Sigmoid colon (tissue), 4 donors: ENCODE measurements around the gene RAE1.

Experiments used
- EP300 ChIP-seq, 4 donors: sonication (generic); formaldehyde crosslinking; IDR thresholded peaks; one replicate each; pipeline ENCODE4 v1.6.1; 2017; ENCODE audit warnings: antibody characterized with exemption in 4 of 4
- POLR2AphosphoS5 ChIP-seq, 4 donors: sonication (generic); formaldehyde crosslinking; IDR thresholded peaks; one replicate each; pipeline ENCODE4 v1.6.1; 2017; ENCODE audit warnings: antibody characterized with exemption in 4 of 4
- TF ChIP-seq, protein P1 (sequence below), 4 experiments: fragments of 450-650 bp in 3 of 4; fragments of 200-600 bp in 1 of 4; IDR thresholded peaks; one replicate each; pipeline ENCODE4 v1.5.1; 2016 to 2019; ENCODE audit warnings: antibody characterized with exemption in 4 of 4, mild to moderate bottlenecking in 3 of 4, moderate library complexity in 2 of 4

DNA sequence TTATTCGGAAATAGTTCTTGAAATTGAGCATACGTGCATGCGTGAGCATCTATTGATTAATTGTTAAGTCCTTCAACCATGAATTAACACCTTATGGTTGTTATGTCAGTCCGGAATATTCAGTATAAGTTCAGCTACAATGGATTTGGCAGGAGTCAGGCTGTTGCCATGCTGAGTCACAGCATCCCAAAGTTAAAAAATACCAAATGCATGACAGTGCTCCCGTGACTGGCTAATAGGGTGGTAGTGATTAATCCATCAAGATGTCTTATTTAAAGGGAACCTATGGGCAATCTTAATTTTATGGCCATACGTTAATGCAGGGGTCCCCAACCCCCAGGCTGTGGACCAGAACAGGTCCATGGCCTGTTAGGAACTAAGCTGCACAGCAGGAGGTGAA lies 10.5 kb downstream of the RAE1 start:
- TF ChIP-seq POLR2AphosphoS5 (IDR thresholded peaks at IDR 0.05) (no peak), EP300 (IDR thresholded peaks at IDR 0.05) (no peak)
- TF ChIP-seq, protein P1, sequence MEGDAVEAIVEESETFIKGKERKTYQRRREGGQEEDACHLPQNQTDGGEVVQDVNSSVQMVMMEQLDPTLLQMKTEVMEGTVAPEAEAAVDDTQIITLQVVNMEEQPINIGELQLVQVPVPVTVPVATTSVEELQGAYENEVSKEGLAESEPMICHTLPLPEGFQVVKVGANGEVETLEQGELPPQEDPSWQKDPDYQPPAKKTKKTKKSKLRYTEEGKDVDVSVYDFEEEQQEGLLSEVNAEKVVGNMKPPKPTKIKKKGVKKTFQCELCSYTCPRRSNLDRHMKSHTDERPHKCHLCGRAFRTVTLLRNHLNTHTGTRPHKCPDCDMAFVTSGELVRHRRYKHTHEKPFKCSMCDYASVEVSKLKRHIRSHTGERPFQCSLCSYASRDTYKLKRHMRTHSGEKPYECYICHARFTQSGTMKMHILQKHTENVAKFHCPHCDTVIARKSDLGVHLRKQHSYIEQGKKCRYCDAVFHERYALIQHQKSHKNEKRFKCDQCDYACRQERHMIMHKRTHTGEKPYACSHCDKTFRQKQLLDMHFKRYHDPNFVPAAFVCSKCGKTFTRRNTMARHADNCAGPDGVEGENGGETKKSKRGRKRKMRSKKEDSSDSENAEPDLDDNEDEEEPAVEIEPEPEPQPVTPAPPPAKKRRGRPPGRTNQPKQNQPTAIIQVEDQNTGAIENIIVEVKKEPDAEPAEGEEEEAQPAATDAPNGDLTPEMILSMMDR (IDR thresholded peaks at IDR 0.05) = no peak
